K562 (cell line): Measurements from ENCODE around the gene GMDS. TPM values are rescaled to one million over a fixed set of nuclear protein-coding genes. Genes with fewer than 3 reads are reported as not detected.

Experiments used
- ATAC-seq: fragments of 200-7000 bp; cut with Tn5 transposase; 3 replicates; pipeline ENCODE4 v1.9.1; 2020; ENCODE audit warnings: moderate library complexity
- BruUV-seq: library from RNA; stranded (reverse); fragments of 400-500 nt; replicated peaks from 2 replicates; lab custom pipeline; 2021; lab: Mats Ljungman, UMichigan
- CTCF ChIA-PET: fragments of 300-600 bp; formaldehyde crosslinking; extraction: SDS; loops from one replicate; lab custom pipeline; 2021; ENCODE audit warnings: low intra/inter-chr PET ratio; lab: Yijun Ruan, JAX
- POLR2A ChIA-PET: fragments of 300-600, 350-650 bp; sonication (Branson Sonifier 250); formaldehyde crosslinking; extraction: SDS; loops from one replicate; lab custom pipeline; 2021; ENCODE audit warnings: antibody characterized with exemption, inconsistent platforms; lab: Yijun Ruan, JAX
- DNase-seq, 4 experiments: peaks; one replicate each; pipeline versions ENCODE4 v3.0.0 to v3.0.0-alpha.2; 2011 to 2018; ENCODE audit warnings: low spot score in 3 of 4, mixed read lengths in 3 of 4; ENCODE audit errors: extremely low read depth in 1 of 4
- FAIRE-seq: peaks from 2 replicates; lab custom pipeline; 2011; peaks lifted over from hg19 to GRCh38; lab: Jason Lieb, UNC
- H2AFZ ChIP-seq: 2 replicates; pipeline ENCODE4 v1.6.0; 2011; ENCODE audit warnings: low read depth, low read length, control low read depth, inconsistent platforms
- H3K27ac ChIP-seq: fragments of 200-600 bp; 3 replicates; pipeline ENCODE4 v1.8.0; 2011; ENCODE audit warnings: low read depth, mild to moderate bottlenecking, control low read depth, inconsistent platforms, low read length, moderate library complexity, mixed read lengths; ENCODE audit errors: extremely low read depth
- H3K27me3 ChIP-seq, 2 experiments: fragments of 300-600 bp in 1 of 2; 2 replicates in 1 of 2; 3 replicates in 1 of 2; pipeline versions ENCODE4 v1.6.0 to v1.8.0; 2011; ENCODE audit warnings: inconsistent platforms in 2 of 2, low read length in 2 of 2, mild to moderate bottlenecking in 1 of 2, mixed read lengths in 1 of 2, moderate library complexity in 1 of 2; ENCODE audit not compliant: control insufficient read depth in 2 of 2, insufficient read depth in 2 of 2
- H3K36me3 ChIP-seq: fragments of 300-600 bp; 3 replicates; pipeline ENCODE4 v1.8.0; 2011; ENCODE audit warnings: mild to moderate bottlenecking, low read length, inconsistent platforms; ENCODE audit not compliant: control insufficient read depth, insufficient read depth
- H3K4me1 ChIP-seq, 2 experiments: fragments of 200-600 bp in 1 of 2; replicated peaks in 1 of 2; 2 replicates in 1 of 2; 3 replicates in 1 of 2; pipeline versions ENCODE4 v1.5.1 to v1.8.0; 2011; ENCODE audit warnings: inconsistent platforms in 2 of 2, low read length in 2 of 2, mild to moderate bottlenecking in 1 of 2, mixed read lengths in 1 of 2, moderate library complexity in 1 of 2; ENCODE audit not compliant: control insufficient read depth in 2 of 2, insufficient read depth in 2 of 2
- H3K4me2 ChIP-seq: 2 replicates; pipeline ENCODE4 v1.6.1; 2011; ENCODE audit warnings: low read length, control low read depth, inconsistent platforms, mixed read lengths; ENCODE audit not compliant: insufficient read depth
- H3K4me3 ChIP-seq: fragments of 200-600 bp; sonication (generic), shearing (Covaris generic); 2 replicates; pipeline ENCODE4 v1.5.1; 2016; ENCODE audit warnings: control low read depth, inconsistent platforms
- H3K79me2 ChIP-seq: fragments of 200-600 bp; 3 replicates; pipeline ENCODE4 v1.8.0; 2011; ENCODE audit warnings: low read length, inconsistent platforms; ENCODE audit not compliant: control insufficient read depth, insufficient read depth
- H3K9ac ChIP-seq, 2 experiments: 2 replicates each; pipeline versions ENCODE4 v1.6.0 to v1.6.1; 2011; ENCODE audit warnings: low read depth in 2 of 2, low read length in 2 of 2, control low read depth in 1 of 2, inconsistent platforms in 1 of 2, mild to moderate bottlenecking in 1 of 2, mixed read lengths in 1 of 2; ENCODE audit not compliant: insufficient read depth in 1 of 2
- H3K9me1 ChIP-seq: one replicate; pipeline ENCODE4 v1.6.0; 2011; ENCODE audit warnings: inconsistent platforms, mild to moderate bottlenecking, low read length, moderate library complexity; ENCODE audit not compliant: control insufficient read depth, insufficient read depth
- H3K9me3 ChIP-seq: replicated peaks from 2 replicates; pipeline ENCODE4 v1.5.1; 2011; ENCODE audit warnings: low read depth, low read length, inconsistent platforms; ENCODE audit not compliant: control insufficient read depth, insufficient read depth
- H4K20me1 ChIP-seq: replicated peaks from 2 replicates; pipeline ENCODE4 v1.6.1; 2011; ENCODE audit warnings: low read length, inconsistent platforms, mixed read lengths; ENCODE audit not compliant: control insufficient read depth, insufficient read depth
- BRCA1 ChIP-seq, 2 experiments: fragments of 450-650 bp in 1 of 2; sonication (generic) in 1 of 2; formaldehyde crosslinking in 1 of 2; IDR thresholded peaks; 2 replicates each; pipeline versions ENCODE4 v1.5.0 to v1.6.1; 2017 to 2020; ENCODE audit warnings: mild to moderate bottlenecking in 1 of 2, missing genetic modification reagents in 1 of 2
- CBX5 ChIP-seq: IDR thresholded peaks from 2 replicates; pipeline ENCODE4 v1.6.1; 2014; ENCODE audit warnings: low read depth, borderline replicate concordance
- KDM5B ChIP-seq: fragments of 200-600 bp; sonication (generic); IDR thresholded peaks from 2 replicates; pipeline ENCODE4 v1.6.1; 2012; ENCODE audit warnings: low read depth, mild to moderate bottlenecking, moderate library complexity, low read length, control low read depth, inconsistent platforms; ENCODE audit not compliant: insufficient replicate concordance
- WGBS: fragments of 100-300 bp; shearing (Covaris generic); methylation state at CpG from one replicate; pipeline ENCODE4 v1.1.6; 2016; ENCODE audit warnings: low coverage, mixed read lengths; ENCODE audit not compliant: insufficient coverage; ENCODE audit errors: missing lambda C conversion rate; 5-methylcytosine and 5-hydroxymethylcytosine counted together
- in situ Hi-C: fragments of 300-500 bp; cut with MboI; formaldehyde crosslinking; loops from 4 replicates; pipeline ENCODE4 v1.15.0; 2018; ENCODE audit warnings: inconsistent platforms, mixed read lengths
- intact Hi-C: fragments of 100-400 bp; cut with micrococcal nuclease; formaldehyde crosslinking; loops from 2 replicates; pipeline ENCODE4 v1.14.2; 2022
- polyA plus RNA-seq, 8 experiments: library from polyadenylated mRNA; depleted of rRNA in 4 of 8; stranded (reverse) in 5 of 8; unstranded in 3 of 8; fragments of >200 nt; fragmentation: Nextera tagmentation in 2 of 8; fragmentation: Illumina TruSeq in 1 of 8; extraction: Ambion mirVana in 2 of 8; extraction: Trizol in 1 of 8; gene quantifications; 2 replicates each; pipeline versions ENCODE4 v1.2.1 to v1.2.3, GENCODE V29; 2011 to 2014; ENCODE audit warnings: inconsistent platforms in 1 of 8, missing spikeins in 1 of 8
- total RNA-seq, 7 experiments: library from RNA; depleted of rRNA in 6 of 7; stranded (reverse); fragments of >200 nt in 6 of 7; fragmentation: Illumina TruSeq in 2 of 7; extraction: Trizol in 2 of 7; gene quantifications; 2 replicates each; pipeline versions ENCODE4 v1.2.1 to v1.2.3, GENCODE V29; 2011 to 2021; ENCODE audit warnings: low replicate concordance in 1 of 7
- TF ChIP-seq, protein P1 (sequence below): fragments of 150-350 bp; conservative IDR thresholded peaks from 2 replicates; pipeline ENCODE4 v1.6.1; 2014; ENCODE audit warnings: low read length
- TF ChIP-seq, protein P2 (sequence below): fragments of 250-450 bp; sonication (Bioruptor Pico); IDR thresholded peaks from 2 replicates; pipeline ENCODE4 v1.4.0; 2020; ENCODE audit warnings: mild to moderate bottlenecking, moderate library complexity

The GMDS gene
- total and polyA plus RNA-seq, 9 of the 15 experiments (the other 6 are each of a cell fraction or from before 2014, with no cell fraction given), result 0.48 to 31.8 (median 13.4) TPM

DNA sequence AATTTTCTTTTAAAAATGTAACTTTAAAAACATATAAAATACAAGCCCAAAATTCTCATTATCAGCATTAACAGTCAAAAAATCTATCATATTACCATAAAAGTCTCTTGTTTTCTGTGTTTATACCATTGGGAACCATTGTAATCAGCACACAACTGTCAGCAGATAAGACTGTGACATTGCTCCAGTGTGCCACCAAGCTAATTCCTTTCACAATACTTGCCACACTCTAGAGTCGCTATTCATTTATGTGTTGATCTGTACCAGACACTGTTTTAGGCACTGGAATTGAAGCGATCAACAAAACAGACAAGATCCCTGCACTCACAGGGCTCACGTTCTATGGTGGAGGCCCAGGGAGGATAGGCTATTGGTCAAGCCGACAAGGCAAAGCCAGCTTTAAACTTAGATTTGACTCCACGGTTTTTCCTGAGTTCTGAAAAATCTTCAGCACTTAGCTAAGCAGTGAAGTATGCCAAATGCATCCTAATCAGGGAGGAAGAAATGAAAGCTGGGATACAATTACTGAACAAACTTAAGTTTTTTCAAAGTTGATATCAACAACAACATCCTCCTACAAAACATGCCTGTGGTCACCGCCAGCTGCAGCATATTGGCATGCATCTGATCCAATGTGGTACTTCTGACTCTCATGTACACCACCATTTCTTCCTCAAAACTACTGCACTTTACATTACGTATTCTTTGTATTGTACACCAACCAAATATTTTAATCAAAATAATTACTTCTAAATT is 60.5 kb downstream of the GMDS start:
- H3K36me3 ChIP-seq, result no peaks in the 10 kb centered on the region
- no peak overlapping the region for H3K9ac ChIP-seq
- peaks cover 17% of the 10 kb centered on the region; the same call in 1 of the 2 replicates for H4K20me1 ChIP-seq
- intact Hi-C loops, result no loop called here
- BruUV-seq, result no TSS peak
- H3K4me3 ChIP-seq, result no peak overlapping the region
- DNase-seq (no peak), FAIRE-seq (no peak), ATAC-seq (no peak)
- H3K4me2 ChIP-seq, result no peak overlapping the region
- no peaks in the 10 kb centered on the region for H3K4me1 ChIP-seq
- H3K27ac ChIP-seq, result no peak overlapping the region
- H3K9me3 ChIP-seq, result no peaks in the 10 kb centered on the region
- CTCF ChIA-PET, result no interaction called here
- no peak overlapping the region for H2AFZ ChIP-seq
- peaks cover 5 to 13% of the 10 kb centered on the region in 2 experiments; a peak in 3 of 5 replicates for H3K27me3 ChIP-seq
- TF ChIP-seq, protein P1, sequence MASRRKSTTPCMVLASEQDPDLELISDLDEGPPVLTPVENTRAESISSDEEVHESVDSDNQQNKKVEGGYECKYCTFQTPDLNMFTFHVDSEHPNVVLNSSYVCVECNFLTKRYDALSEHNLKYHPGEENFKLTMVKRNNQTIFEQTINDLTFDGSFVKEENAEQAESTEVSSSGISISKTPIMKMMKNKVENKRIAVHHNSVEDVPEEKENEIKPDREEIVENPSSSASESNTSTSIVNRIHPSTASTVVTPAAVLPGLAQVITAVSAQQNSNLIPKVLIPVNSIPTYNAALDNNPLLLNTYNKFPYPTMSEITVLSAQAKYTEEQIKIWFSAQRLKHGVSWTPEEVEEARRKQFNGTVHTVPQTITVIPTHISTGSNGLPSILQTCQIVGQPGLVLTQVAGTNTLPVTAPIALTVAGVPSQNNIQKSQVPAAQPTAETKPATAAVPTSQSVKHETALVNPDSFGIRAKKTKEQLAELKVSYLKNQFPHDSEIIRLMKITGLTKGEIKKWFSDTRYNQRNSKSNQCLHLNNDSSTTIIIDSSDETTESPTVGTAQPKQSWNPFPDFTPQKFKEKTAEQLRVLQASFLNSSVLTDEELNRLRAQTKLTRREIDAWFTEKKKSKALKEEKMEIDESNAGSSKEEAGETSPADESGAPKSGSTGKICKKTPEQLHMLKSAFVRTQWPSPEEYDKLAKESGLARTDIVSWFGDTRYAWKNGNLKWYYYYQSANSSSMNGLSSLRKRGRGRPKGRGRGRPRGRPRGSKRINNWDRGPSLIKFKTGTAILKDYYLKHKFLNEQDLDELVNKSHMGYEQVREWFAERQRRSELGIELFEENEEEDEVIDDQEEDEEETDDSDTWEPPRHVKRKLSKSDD, result no peak
- TF ChIP-seq KDM5B (no peak), CBX5 (no peak), BRCA1 (IDR thresholded peaks at IDR 0.05) (no peak), BRCA1 (CRISPR knock-in tag; IDR thresholded peaks at IDR 0.05) (no peak)
- TF ChIP-seq, protein P2, sequence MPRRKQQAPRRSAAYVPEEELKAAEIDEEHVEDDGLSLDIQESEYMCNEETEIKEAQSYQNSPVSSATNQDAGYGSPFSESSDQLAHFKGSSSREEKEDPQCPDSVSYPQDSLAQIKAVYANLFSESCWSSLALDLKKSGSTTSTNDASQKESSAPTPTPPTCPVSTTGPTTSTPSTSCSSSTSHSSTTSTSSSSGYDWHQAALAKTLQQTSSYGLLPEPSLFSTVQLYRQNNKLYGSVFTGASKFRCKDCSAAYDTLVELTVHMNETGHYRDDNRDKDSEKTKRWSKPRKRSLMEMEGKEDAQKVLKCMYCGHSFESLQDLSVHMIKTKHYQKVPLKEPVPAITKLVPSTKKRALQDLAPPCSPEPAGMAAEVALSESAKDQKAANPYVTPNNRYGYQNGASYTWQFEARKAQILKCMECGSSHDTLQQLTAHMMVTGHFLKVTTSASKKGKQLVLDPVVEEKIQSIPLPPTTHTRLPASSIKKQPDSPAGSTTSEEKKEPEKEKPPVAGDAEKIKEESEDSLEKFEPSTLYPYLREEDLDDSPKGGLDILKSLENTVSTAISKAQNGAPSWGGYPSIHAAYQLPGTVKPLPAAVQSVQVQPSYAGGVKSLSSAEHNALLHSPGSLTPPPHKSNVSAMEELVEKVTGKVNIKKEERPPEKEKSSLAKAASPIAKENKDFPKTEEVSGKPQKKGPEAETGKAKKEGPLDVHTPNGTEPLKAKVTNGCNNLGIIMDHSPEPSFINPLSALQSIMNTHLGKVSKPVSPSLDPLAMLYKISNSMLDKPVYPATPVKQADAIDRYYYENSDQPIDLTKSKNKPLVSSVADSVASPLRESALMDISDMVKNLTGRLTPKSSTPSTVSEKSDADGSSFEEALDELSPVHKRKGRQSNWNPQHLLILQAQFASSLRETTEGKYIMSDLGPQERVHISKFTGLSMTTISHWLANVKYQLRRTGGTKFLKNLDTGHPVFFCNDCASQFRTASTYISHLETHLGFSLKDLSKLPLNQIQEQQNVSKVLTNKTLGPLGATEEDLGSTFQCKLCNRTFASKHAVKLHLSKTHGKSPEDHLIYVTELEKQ, result no peak
- TF ChIP-seq, all 486 proteins: peak for 0
- H3K79me2 ChIP-seq, result no peaks in the 10 kb centered on the region
- POLR2A ChIA-PET, result interaction anchor here (0.8 kb wide), 1 partner anchor 613 kb away, joined by 3 read pairs; no protein-coding TSS in a partner anchor
- WGBS, result 11% methylated on average over 7 of the region's 7 CpGs
- in situ Hi-C loops, result loop anchor here (10.0 kb wide), 1 partner anchor 580 kb away; the partner anchor contains the start of gene FOXC1
- H3K9me1 ChIP-seq, result no peaks in the 10 kb centered on the region
